HepG2 (cell line): Measurements from ENCODE around the gene ATG13. TPM values are rescaled to one million over a fixed set of nuclear protein-coding genes. Genes with fewer than 3 reads are reported as not detected.

ENCODE experiments used
- ATM ChIP-seq: fragments of 450-650 bp; IDR thresholded peaks from 2 replicates; pipeline ENCODE4 v1.7.1; 2017; ENCODE audit warnings: mild to moderate bottlenecking, borderline replicate concordance
- BRF2 ChIP-seq: sonication (generic); formaldehyde crosslinking; IDR thresholded peaks from 2 replicates; pipeline ENCODE4 v1.8.1; 2022; ENCODE audit warnings: mild to moderate bottlenecking, missing genetic modification reagents
- FOXA3 ChIP-seq: IDR thresholded peaks from 2 replicates; pipeline ENCODE4 v1.6.1; 2016; ENCODE audit warnings: missing genetic modification reagents, missing compliant biosample characterization
- GATAD2A ChIP-seq: IDR thresholded peaks from 2 replicates; pipeline ENCODE4 v1.6.1; 2016
- HOMEZ ChIP-seq: IDR thresholded peaks from 2 replicates; pipeline ENCODE4 v1.6.1; 2016; ENCODE audit warnings: low read depth
- MAFK ChIP-seq, 2 experiments: IDR thresholded peaks in 1 of 2; conservative IDR thresholded peaks in 1 of 2; 2 replicates each; pipeline ENCODE4 v1.6.1; 2011; ENCODE audit warnings: improper control_type of control experiment in 2 of 2, low read length in 2 of 2
- NCOA2 ChIP-seq: sonication (generic); formaldehyde crosslinking; IDR thresholded peaks from 2 replicates; pipeline ENCODE4 v1.8.0; 2022; ENCODE audit warnings: inconsistent platforms
- PRDM10 ChIP-seq: sonication (generic); formaldehyde crosslinking; IDR thresholded peaks from 2 replicates; pipeline ENCODE4 v1.4.0; 2020; ENCODE audit warnings: low read depth, missing genetic modification reagents
- RARG ChIP-seq: sonication (generic); formaldehyde crosslinking; IDR thresholded peaks from 2 replicates; pipeline ENCODE4 v1.4.0; 2020; ENCODE audit warnings: low read depth, mild to moderate bottlenecking, missing genetic modification reagents
- REL ChIP-seq: sonication (generic); formaldehyde crosslinking; conservative IDR thresholded peaks from 2 replicates; pipeline ENCODE4 v1.8.0; 2022; ENCODE audit warnings: mild to moderate bottlenecking, missing genetic modification reagents, moderate library complexity
- SATB2 ChIP-seq: sonication (generic); formaldehyde crosslinking; IDR thresholded peaks from 2 replicates; pipeline ENCODE4 v1.5.0; 2020; ENCODE audit warnings: missing genetic modification reagents
- SRF ChIP-seq: IDR thresholded peaks from 2 replicates; pipeline ENCODE4 v1.6.1; 2011; ENCODE audit warnings: mild to moderate bottlenecking, low read depth, low read length, moderate library complexity
- ZFAT ChIP-seq: sonication (generic); formaldehyde crosslinking; conservative IDR thresholded peaks from 2 replicates; pipeline ENCODE4 v1.8.1; 2023; ENCODE audit warnings: missing genetic modification reagents, inconsistent platforms
- ZKSCAN1 ChIP-seq: fragments of 150-350 bp; IDR thresholded peaks from 2 replicates; pipeline ENCODE4 v1.6.1; 2014; ENCODE audit warnings: low read length
- ZNF143 ChIP-seq: sonication (generic); formaldehyde crosslinking; IDR thresholded peaks from 2 replicates; pipeline ENCODE4 v1.4.0; 2020; ENCODE audit warnings: missing genetic modification reagents
- ZNF331 ChIP-seq: sonication (generic); formaldehyde crosslinking; IDR thresholded peaks from 2 replicates; pipeline ENCODE4 v1.4.0; 2020; ENCODE audit warnings: missing genetic modification reagents
- ZNF850 ChIP-seq: sonication (generic); formaldehyde crosslinking; conservative IDR thresholded peaks from 2 replicates; pipeline ENCODE4 v1.9.0; 2021; ENCODE audit warnings: mild to moderate bottlenecking, missing genetic modification reagents
- ZSCAN12 ChIP-seq: sonication (generic); formaldehyde crosslinking; IDR thresholded peaks from 2 replicates; pipeline ENCODE4 v1.9.0; 2021; ENCODE audit warnings: mild to moderate bottlenecking, missing genetic modification reagents
- polyA plus RNA-seq, 8 experiments: library from polyadenylated mRNA; depleted of rRNA in 3 of 8; stranded (reverse) in 7 of 8; unstranded in 1 of 8; fragments of >200 nt; fragmentation: Illumina TruSeq in 4 of 8; extraction: Trizol in 4 of 8; gene quantifications; 2 replicates each; pipeline versions ENCODE4 v1.2.1 to v1.2.3, GENCODE V29; 2011 to 2016; ENCODE audit warnings: low read depth in 4 of 8, missing spikeins in 1 of 8, mixed read lengths in 1 of 8; ENCODE audit not compliant: insufficient read depth in 1 of 8
- total RNA-seq, 5 experiments: library from RNA; depleted of rRNA; stranded (reverse); fragments of >200 nt; fragmentation: Illumina TruSeq; extraction: Trizol; gene quantifications; 2 replicates each; pipeline ENCODE4 v1.2.3, GENCODE V29; 2016; ENCODE audit warnings: low read depth in 1 of 5
- TF ChIP-seq, protein P1 (sequence below): sonication (generic); formaldehyde crosslinking; IDR thresholded peaks from 2 replicates; pipeline ENCODE4 v1.4.0; 2020; ENCODE audit warnings: missing genetic modification reagents, borderline replicate concordance

The ATG13 gene
- total and polyA plus RNA-seq, 2 of the 13 experiments (the other 11 are each of a cell fraction or from before 2014, with no cell fraction given), result 55.0 to 77.3 TPM

- peak; percentile 73 for TF ChIP-seq NCOA2
- TF ChIP-seq BRF2 (CRISPR knock-in tag), result no peak
- peak; percentile 77 for TF ChIP-seq GATAD2A (CRISPR knock-in tag)
- TF ChIP-seq MAFK (conservative IDR thresholded peaks at IDR 0.05 in 1 of 2, IDR thresholded peaks at IDR 0.05 in 1 of 2; ENCODE audit: low read length in 2 of 2), result peak; percentile 9 to 38; a peak in 3 of 4 replicates
- TF ChIP-seq ZNF331 (CRISPR knock-in tag), result peak; percentile 87
- TF ChIP-seq ZNF850, result 0 out of 2 replicates have a peak, but pooled peaks have one; percentile 61
- peak; percentile 61; the same call in 1 of the 2 replicates for TF ChIP-seq SATB2
- TF ChIP-seq FOXA3 (CRISPR knock-in tag), result peak; percentile 84
- no peak for TF ChIP-seq RARG (CRISPR knock-in tag)
- no peak for TF ChIP-seq ZKSCAN1
- peak; percentile 98 for TF ChIP-seq SRF
- TF ChIP-seq, protein P1, sequence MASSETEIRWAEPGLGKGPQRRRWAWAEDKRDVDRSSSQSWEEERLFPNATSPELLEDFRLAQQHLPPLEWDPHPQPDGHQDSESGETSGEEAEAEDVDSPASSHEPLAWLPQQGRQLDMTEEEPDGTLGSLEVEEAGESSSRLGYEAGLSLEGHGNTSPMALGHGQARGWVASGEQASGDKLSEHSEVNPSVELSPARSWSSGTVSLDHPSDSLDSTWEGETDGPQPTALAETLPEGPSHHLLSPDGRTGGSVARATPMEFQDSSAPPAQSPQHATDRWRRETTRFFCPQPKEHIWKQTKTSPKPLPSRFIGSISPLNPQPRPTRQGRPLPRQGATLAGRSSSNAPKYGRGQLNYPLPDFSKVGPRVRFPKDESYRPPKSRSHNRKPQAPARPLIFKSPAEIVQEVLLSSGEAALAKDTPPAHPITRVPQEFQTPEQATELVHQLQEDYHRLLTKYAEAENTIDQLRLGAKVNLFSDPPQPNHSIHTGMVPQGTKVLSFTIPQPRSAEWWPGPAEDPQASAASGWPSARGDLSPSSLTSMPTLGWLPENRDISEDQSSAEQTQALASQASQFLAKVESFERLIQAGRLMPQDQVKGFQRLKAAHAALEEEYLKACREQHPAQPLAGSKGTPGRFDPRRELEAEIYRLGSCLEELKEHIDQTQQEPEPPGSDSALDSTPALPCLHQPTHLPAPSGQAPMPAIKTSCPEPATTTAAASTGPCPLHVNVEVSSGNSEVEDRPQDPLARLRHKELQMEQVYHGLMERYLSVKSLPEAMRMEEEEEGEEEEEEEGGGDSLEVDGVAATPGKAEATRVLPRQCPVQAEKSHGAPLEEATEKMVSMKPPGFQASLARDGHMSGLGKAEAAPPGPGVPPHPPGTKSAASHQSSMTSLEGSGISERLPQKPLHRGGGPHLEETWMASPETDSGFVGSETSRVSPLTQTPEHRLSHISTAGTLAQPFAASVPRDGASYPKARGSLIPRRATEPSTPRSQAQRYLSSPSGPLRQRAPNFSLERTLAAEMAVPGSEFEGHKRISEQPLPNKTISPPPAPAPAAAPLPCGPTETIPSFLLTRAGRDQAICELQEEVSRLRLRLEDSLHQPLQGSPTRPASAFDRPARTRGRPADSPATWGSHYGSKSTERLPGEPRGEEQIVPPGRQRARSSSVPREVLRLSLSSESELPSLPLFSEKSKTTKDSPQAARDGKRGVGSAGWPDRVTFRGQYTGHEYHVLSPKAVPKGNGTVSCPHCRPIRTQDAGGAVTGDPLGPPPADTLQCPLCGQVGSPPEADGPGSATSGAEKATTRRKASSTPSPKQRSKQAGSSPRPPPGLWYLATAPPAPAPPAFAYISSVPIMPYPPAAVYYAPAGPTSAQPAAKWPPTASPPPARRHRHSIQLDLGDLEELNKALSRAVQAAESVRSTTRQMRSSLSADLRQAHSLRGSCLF (CRISPR knock-in tag), result no peak
- TF ChIP-seq ZSCAN12 (CRISPR knock-in tag), result peak; percentile 38; the same call in 1 of the 2 replicates
- TF ChIP-seq ZFAT (CRISPR knock-in tag), result no peak
- TF ChIP-seq PRDM10, result peak; percentile 29; the same call in 1 of the 2 replicates
- peak; percentile 45 for TF ChIP-seq ZNF143
- 0 out of 2 replicates have a peak, but pooled peaks have one; percentile 19 for TF ChIP-seq HOMEZ (CRISPR knock-in tag)
- no peak for TF ChIP-seq REL
- TF ChIP-seq ATM, result no peak
These were observed 23.6 kb upstream of the ATG13 start, which contains the start of gene AMBRA1 (continued) for GRCh38 chr11:46593550-46594373.
